ENCODE results near the gene OXCT1.
"Not testable (repeated sequence)": the region's sequence is repeated elsewhere in the genome, so short reads cannot be mapped to it uniquely, and the experiment has no call there.

The OXCT1 gene

DNA sequence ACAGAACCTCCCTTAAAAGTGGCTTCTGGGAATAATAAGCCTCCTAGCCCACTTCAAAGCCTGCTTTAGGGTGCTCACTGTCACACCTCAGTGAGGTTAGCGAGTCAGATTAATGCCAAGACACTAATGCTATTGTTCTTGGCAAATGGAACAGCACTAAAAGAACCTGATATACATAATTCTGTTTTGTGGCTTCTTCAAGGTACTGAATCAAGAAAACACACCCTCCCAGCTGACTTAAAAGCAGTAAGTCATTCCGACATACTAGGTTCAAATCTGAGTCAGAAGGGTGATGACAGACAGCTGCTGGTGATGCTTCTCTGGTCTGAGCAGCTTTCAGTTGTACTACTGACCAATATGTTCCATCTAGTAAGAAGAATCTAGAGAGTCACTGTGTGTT lies 121.6 kb downstream of the OXCT1 start:
- Mint-ChIP-seq H3K4me1 (peaks cover 14% of the 10 kb centered on the region), H3K27ac (no peak overlapping the region), H3K36me3 (peaks cover 6% of the 10 kb centered on the region), H3K4me3 (no peak overlapping the region), H3K9me3 (peaks cover 3% of the 10 kb centered on the region)
- ATAC-seq (peak; percentile 99), DNase-seq (ENCODE audit: low spot score in 2 of 2) (no peak)

DNA sequence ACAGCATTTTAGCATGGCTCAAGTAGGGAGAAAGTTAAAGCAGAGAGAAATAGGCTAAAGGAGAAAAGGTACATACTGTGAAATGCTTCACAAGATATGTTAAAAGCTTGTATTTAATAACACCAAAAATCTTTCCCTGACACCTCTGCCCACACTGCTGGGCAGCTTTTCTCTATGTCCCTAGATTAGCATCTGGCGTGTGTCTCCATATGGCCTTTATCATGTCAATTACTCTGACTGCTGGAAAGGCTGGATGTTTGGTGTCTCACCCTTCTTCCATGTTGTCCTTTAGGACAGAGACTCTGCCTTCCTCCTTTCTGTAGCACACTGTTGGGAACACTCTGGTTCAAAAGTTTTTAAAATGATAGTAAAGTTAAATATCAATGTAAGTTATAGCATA lies 122.5 kb downstream of the OXCT1 start:
- peaks cover 3% of the 10 kb centered on the region for H3K9me3 Mint-ChIP-seq
- no peak for DNase-seq (ENCODE audit: low spot score in 2 of 2)
- peaks cover 3% of the 10 kb centered on the region for H3K36me3 Mint-ChIP-seq
- H3K4me1 Mint-ChIP-seq, result peaks cover 10% of the 10 kb centered on the region
- H3K4me3 Mint-ChIP-seq, result no peak overlapping the region
- ATAC-seq, result no peak
- H3K27ac Mint-ChIP-seq, result no peak overlapping the region

GRCh38 chr5:41747301-41747700 lies 122.9 kb downstream of the OXCT1 start:
- H3K36me3 Mint-ChIP-seq, result peaks cover under 1% of the 10 kb centered on the region
- H3K4me1 Mint-ChIP-seq, result peaks cover 10% of the 10 kb centered on the region
- peaks cover 3% of the 10 kb centered on the region for H3K9me3 Mint-ChIP-seq
- DNase-seq (ENCODE audit: low spot score in 2 of 2), result no peak
- H3K27ac Mint-ChIP-seq, result no peak overlapping the region
- ATAC-seq, result no peak
- H3K4me3 Mint-ChIP-seq, result no peak overlapping the region

- H3K4me1 Mint-ChIP-seq; ATAC-seq; DNase-seq (ENCODE audit: low spot score in 2 of 2); H3K9me3 Mint-ChIP-seq; H3K4me3 Mint-ChIP-seq; H3K27ac Mint-ChIP-seq: not testable (repeated sequence)
- H3K36me3 Mint-ChIP-seq, result peaks cover 48% of the 10 kb centered on the region
These were observed 127.6 kb downstream of the OXCT1 start for GRCh38 chr5:41742608-41743007.

DNA sequence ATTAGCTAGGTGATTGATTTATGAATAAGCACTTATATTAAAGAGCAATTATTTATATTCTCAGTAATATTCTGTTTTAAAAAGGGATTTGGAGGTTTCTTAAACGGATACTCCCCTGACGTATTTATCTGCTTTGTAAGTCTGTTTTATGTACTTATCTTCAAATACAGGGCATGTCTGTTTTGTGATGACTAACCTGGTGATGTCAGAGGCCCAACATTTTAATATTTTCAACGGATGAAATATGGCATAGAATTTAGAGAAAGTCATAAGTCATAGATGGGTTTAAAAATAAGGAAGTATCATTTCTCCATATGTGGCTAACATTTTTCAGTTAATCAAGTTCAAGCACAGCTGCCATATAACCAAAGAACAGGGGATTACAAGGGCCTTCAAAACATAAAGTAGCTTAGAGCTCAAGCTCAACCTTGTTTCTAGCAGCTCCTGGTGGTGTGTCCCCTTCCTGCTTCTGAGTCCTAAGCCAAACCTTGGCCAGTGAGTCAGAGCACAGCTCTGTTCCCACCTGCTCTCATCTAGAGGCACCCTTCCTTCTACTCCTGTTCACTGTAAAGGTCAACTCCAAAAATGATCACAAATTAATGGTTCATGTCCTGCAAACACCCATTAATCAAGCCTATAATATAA lies 131.4 kb downstream of the OXCT1 start:
- no peak for ATAC-seq
- Mint-ChIP-seq H3K4me1 (no peaks in the 10 kb centered on the region), H3K36me3 (peaks cover 66% of the 10 kb centered on the region), H3K27ac (no peak overlapping the region), H3K4me3 (no peak overlapping the region), H3K9me3 (no peaks in the 10 kb centered on the region)
- no peak for DNase-seq (ENCODE audit: low spot score in 2 of 2)

DNA sequence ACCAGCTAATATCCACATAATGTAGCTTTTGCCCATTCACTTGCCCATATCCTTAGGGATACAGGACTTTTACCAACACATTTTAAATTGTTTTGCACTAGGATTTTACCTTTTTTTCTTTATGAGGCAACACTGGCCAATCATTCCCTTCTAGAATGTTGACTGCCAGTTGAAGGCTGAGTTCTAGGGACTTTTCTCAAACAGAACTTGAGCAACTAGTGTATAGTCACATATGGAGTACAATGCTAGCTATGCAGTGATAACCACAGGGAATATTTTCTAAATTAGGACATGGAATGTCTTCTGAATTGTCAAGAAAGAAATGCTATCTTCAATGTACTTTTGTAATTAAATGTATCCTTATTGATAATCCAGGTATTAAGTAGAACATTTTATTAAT lies 133.6 kb downstream of the OXCT1 start:
- Mint-ChIP-seq H3K9me3 (no peaks in the 10 kb centered on the region), H3K36me3 (peaks cover 67% of the 10 kb centered on the region), H3K4me3 (no peak overlapping the region), H3K4me1 (no peaks in the 10 kb centered on the region), H3K27ac (no peak overlapping the region)
- DNase-seq (ENCODE audit: low spot score in 2 of 2), result no peak
- ATAC-seq, result no peak

- Mint-ChIP-seq H3K9me3 (no peaks in the 10 kb centered on the region), H3K27ac (no peak overlapping the region), H3K4me3 (no peak overlapping the region), H3K36me3 (peaks cover 57% of the 10 kb centered on the region), H3K4me1 (no peaks in the 10 kb centered on the region)
- ATAC-seq (peak; percentile 55), DNase-seq (ENCODE audit: low spot score in 2 of 2) (no peak)
These were observed 135.0 kb downstream of the OXCT1 start for GRCh38 chr5:41735213-41735612.

- not testable (repeated sequence) for H3K27ac Mint-ChIP-seq; ATAC-seq; H3K4me3 Mint-ChIP-seq; DNase-seq (ENCODE audit: low spot score in 2 of 2); H3K9me3 Mint-ChIP-seq; H3K4me1 Mint-ChIP-seq
- H3K36me3 Mint-ChIP-seq, result peaks cover 29% of the 10 kb centered on the region
These were observed 140.8 kb downstream of the OXCT1 start for GRCh38 chr5:41729381-41729780.

- H3K4me3 Mint-ChIP-seq, result no peak overlapping the region
- H3K4me1 Mint-ChIP-seq, result no peaks in the 10 kb centered on the region
- H3K9me3 Mint-ChIP-seq, result no peaks in the 10 kb centered on the region
- H3K27ac Mint-ChIP-seq, result no peak overlapping the region
- ATAC-seq (no peak), DNase-seq (ENCODE audit: low spot score in 2 of 2) (no peak)
- peaks cover 29% of the 10 kb centered on the region for H3K36me3 Mint-ChIP-seq
These were observed 141.9 kb downstream of the OXCT1 start for GRCh38 chr5:41728281-41728680.

DNA sequence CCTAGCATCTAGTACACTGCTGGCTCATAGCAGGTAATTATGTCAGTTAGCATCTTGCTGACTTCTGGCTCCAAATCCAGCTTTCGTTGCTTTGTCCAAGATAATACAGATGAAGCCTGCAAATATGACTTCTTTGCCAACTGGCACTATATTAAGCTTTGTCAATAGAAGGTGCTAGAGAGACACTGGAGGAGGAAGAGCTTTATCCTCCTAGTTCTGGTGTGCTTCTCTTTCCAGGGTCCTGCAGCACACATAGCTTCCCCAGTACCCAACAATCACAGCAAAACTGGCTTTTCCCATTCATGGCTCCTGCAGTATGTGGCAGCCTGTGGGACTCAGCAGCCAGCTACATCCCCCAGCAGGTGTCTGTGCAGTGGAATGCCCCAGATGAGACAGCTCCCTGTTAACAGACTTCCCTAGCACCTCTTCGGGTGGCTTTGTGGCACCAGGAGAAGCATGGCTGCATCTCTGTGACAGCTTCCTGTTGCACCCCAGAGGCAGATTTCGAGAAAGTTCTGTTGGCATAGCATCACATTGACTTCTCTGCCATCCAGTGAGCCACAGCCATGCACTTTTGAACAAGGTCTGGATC lies 147.8 kb downstream of the OXCT1 start:
- DNase-seq (ENCODE audit: low spot score in 2 of 2) (no peak), ATAC-seq (peak; percentile 16)
- H3K36me3 Mint-ChIP-seq, result no peaks in the 10 kb centered on the region
- H3K4me3 Mint-ChIP-seq, result no peak overlapping the region
- H3K9me3 Mint-ChIP-seq, result no peaks in the 10 kb centered on the region
- no peaks in the 10 kb centered on the region for H3K4me1 Mint-ChIP-seq
- H3K27ac Mint-ChIP-seq, result no peak overlapping the region

GRCh38 chr5:41721516-41721915 lies 148.7 kb downstream of the OXCT1 start:
- DNase-seq (ENCODE audit: low spot score in 2 of 2) (no peak), ATAC-seq (no peak)
- no peaks in the 10 kb centered on the region for H3K4me1 Mint-ChIP-seq
- no peaks in the 10 kb centered on the region for H3K9me3 Mint-ChIP-seq
- no peaks in the 10 kb centered on the region for H3K36me3 Mint-ChIP-seq
- H3K4me3 Mint-ChIP-seq, result no peak overlapping the region
- no peak overlapping the region for H3K27ac Mint-ChIP-seq

GRCh38 chr5:41716382-41716781 lies 153.8 kb downstream of the OXCT1 start:
- H3K36me3 Mint-ChIP-seq, result no peaks in the 10 kb centered on the region
- ATAC-seq (no peak), DNase-seq (ENCODE audit: low spot score in 2 of 2) (no peak)
- peaks cover 10% of the 10 kb centered on the region for H3K9me3 Mint-ChIP-seq
- no peak overlapping the region for H3K27ac Mint-ChIP-seq
- no peaks in the 10 kb centered on the region for H3K4me1 Mint-ChIP-seq
- no peak overlapping the region for H3K4me3 Mint-ChIP-seq

DNA sequence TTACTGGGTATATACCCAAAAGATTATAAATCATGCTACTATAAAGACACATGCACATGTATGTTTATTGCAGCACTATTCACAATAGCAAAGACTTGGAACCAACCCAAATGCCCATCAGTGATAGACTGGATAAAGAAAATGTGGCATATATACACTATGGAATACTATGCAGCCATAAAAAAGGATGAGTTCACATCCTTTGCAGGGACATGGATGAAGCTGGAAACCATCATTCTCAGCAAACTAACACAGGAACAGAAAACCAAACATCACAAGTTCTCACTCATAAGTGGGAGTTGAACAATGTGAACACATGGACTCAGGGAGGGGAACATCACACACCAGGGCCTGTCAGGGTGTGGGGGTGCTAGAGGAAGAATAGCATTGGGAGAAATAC lies 155.8 kb downstream of the OXCT1 start:
- H3K36me3 Mint-ChIP-seq; H3K4me3 Mint-ChIP-seq; H3K27ac Mint-ChIP-seq; H3K4me1 Mint-ChIP-seq; DNase-seq (ENCODE audit: low spot score in 2 of 2); ATAC-seq: not testable (repeated sequence)
- peaks cover 12% of the 10 kb centered on the region for H3K9me3 Mint-ChIP-seq

DNA sequence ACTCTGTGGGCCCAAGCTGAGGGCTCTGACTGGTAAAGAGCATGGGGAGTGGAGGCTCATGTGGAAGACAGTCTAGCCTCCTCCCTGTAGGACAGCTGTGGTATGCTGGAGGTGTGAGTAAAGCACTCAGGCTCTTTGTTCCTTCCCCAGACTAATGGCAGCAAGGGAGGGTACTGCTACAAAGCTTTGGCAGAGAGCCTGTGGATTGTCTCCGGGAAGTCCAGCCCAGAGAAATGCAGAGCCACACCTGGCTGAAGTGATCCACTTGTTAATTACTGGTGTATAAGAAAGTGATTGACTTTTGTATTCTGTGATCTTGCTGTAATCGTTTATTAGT lies 161.7 kb downstream of the OXCT1 start:
- Mint-ChIP-seq H3K27ac (no peak overlapping the region), H3K9me3 (peaks cover 13% of the 10 kb centered on the region), H3K4me1 (no peaks in the 10 kb centered on the region), H3K4me3 (no peak overlapping the region), H3K36me3 (no peaks in the 10 kb centered on the region)
- DNase-seq (ENCODE audit: low spot score in 2 of 2) (no peak), ATAC-seq (peak; percentile 13)

- no peaks in the 10 kb centered on the region for H3K4me1 Mint-ChIP-seq
- H3K4me3 Mint-ChIP-seq, result no peak overlapping the region
- no peak overlapping the region for H3K27ac Mint-ChIP-seq
- ATAC-seq (peak; percentile 54), DNase-seq (ENCODE audit: low spot score in 2 of 2) (no peak)
- H3K36me3 Mint-ChIP-seq, result no peaks in the 10 kb centered on the region
- H3K9me3 Mint-ChIP-seq, result peaks cover 9% of the 10 kb centered on the region
These were observed 162.2 kb downstream of the OXCT1 start for GRCh38 chr5:41707853-41708603.
